Measurements from ENCODE around the gene BACH2. TPM values are rescaled to one million over a fixed set of nuclear protein-coding genes. Genes with fewer than 3 reads are reported as not detected.
"Not testable (repeated sequence)": the region's sequence is repeated elsewhere in the genome, so short reads cannot be mapped to it uniquely, and the experiment has no call there.

BACH2 gene
- polyA plus RNA-seq (ENCODE audit: low read depth in 6 of 6) = 100 to 1,000 TPM in 1 of 6 donors, 10 to 100 TPM in 5; 31.0 to 130 (median 78.4) TPM

- Mint-ChIP-seq H3K4me1 (peaks cover 33 to 66% (median 57%) of the 10 kb centered on the region in 3 donors), H3K27me3 (no peaks in the 10 kb centered on the region), H3K27ac (peak within 1 kb of the TSS; percentile 97 to 99 (median 98)), H3K9me3 (no peaks in the 10 kb centered on the region), H3K36me3 (peaks cover 8 to 24% of the 10 kb centered on the region in 2 donors), H3K4me3 (peak within 1 kb of the TSS; percentile 89 to 99 (median 96))
- ATAC-seq (ENCODE audit: low read depth in 2 of 2) (peak; percentile 68 to 71), DNase-seq (peak; percentile 95)
Observed at GRCh38 chr6:90296341-90297114, at the start of gene BACH2. Gene BACH2 (minus strand): TSS chr6:90296843. CDS start chr6:90008844, 287,999 bp downstream.

GRCh38 chr6:90343576-90343975, 46.9 kb upstream of the BACH2 start:
- ATAC-seq (ENCODE audit: low read depth in 2 of 2) (no peak), DNase-seq (no peak)
- Mint-ChIP-seq H3K4me3 (no peak overlapping the region), H3K36me3 (peaks cover 0 to 4% of the 10 kb centered on the region in 2 donors), H3K27ac (no peak overlapping the region), H3K9me3 (peaks cover 0 to 7% (median 0%) of the 10 kb centered on the region in 7 donors), H3K27me3 (no peaks in the 10 kb centered on the region), H3K4me1 (peaks cover 16 to 20% (median 18%) of the 10 kb centered on the region in 3 donors)

GRCh38 chr6:90338409-90338808, 41.8 kb upstream of the BACH2 start:
- peaks cover 7 to 30% (median 8%) of the 10 kb centered on the region in 3 donors for H3K4me1 Mint-ChIP-seq
- H3K36me3 Mint-ChIP-seq = peaks cover under 1 to 8% of the 10 kb centered on the region in 2 donors
- no peak overlapping the region for H3K27ac Mint-ChIP-seq
- DNase-seq (no peak), ATAC-seq (ENCODE audit: low read depth in 2 of 2) (no peak)
- H3K27me3 Mint-ChIP-seq = no peaks in the 10 kb centered on the region
- H3K4me3 Mint-ChIP-seq = no peak overlapping the region
- peaks cover 0 to 18% (median 6%) of the 10 kb centered on the region in 7 donors for H3K9me3 Mint-ChIP-seq

GRCh38 chr6:90336388-90336947, 39.8 kb upstream of the BACH2 start:
- Mint-ChIP-seq H3K27ac (peak overlapping the region in 1 of 6 donors; percentile 63), H3K4me3 (no peak overlapping the region), H3K9me3 (peaks cover 0 to 25% (median 6%) of the 10 kb centered on the region in 7 donors), H3K4me1 (peaks cover 11 to 33% (median 12%) of the 10 kb centered on the region in 3 donors), H3K36me3 (peaks cover 8 to 13% of the 10 kb centered on the region in 2 donors), H3K27me3 (no peaks in the 10 kb centered on the region)
- no peak for ATAC-seq (ENCODE audit: low read depth in 2 of 2)
- DNase-seq = no peak

- peaks cover 8 to 37% (median 20%) of the 10 kb centered on the region in 3 donors for H3K4me1 Mint-ChIP-seq
- ATAC-seq (ENCODE audit: low read depth in 2 of 2) = no peak
- peaks cover 8 to 13% of the 10 kb centered on the region in 2 donors for H3K36me3 Mint-ChIP-seq
- peaks cover 0 to 18% (median 6%) of the 10 kb centered on the region in 7 donors for H3K9me3 Mint-ChIP-seq
- H3K4me3 Mint-ChIP-seq = no peak overlapping the region
- peak overlapping the region in 2 of 6 donors; percentile 7 to 76 for H3K27ac Mint-ChIP-seq
- DNase-seq = no peak
- H3K27me3 Mint-ChIP-seq = no peaks in the 10 kb centered on the region
Observed at GRCh38 chr6:90333928-90334327, 37.3 kb upstream of the BACH2 start.

GRCh38 chr6:90332978-90333543, 36.4 kb upstream of the BACH2 start:
- peak overlapping the region in 3 of 6 donors; percentile 50 to 80 (median 71) for H3K27ac Mint-ChIP-seq
- not testable (repeated sequence) for H3K27me3 Mint-ChIP-seq; H3K4me3 Mint-ChIP-seq; ATAC-seq (ENCODE audit: low read depth in 2 of 2); DNase-seq
- H3K9me3 Mint-ChIP-seq = peaks cover 0 to 18% (median 6%) of the 10 kb centered on the region in 7 donors
- H3K36me3 Mint-ChIP-seq = peaks cover 8 to 13% of the 10 kb centered on the region in 2 donors
- H3K4me1 Mint-ChIP-seq = peaks cover 8 to 37% (median 21%) of the 10 kb centered on the region in 3 donors

GRCh38 chr6:90329386-90330077, 32.9 kb upstream of the BACH2 start:
- peaks cover 6 to 13% of the 10 kb centered on the region in 2 donors for H3K36me3 Mint-ChIP-seq
- peaks cover 0 to 12% (median 5%) of the 10 kb centered on the region in 7 donors for H3K9me3 Mint-ChIP-seq
- H3K4me3 Mint-ChIP-seq = no peak overlapping the region
- ATAC-seq (ENCODE audit: low read depth in 2 of 2) (no peak), DNase-seq (no peak)
- H3K27me3 Mint-ChIP-seq = no peaks in the 10 kb centered on the region
- H3K27ac Mint-ChIP-seq = peak overlapping the region in 1 of 6 donors; percentile 1
- H3K4me1 Mint-ChIP-seq = peaks cover 11 to 36% (median 32%) of the 10 kb centered on the region in 3 donors

- Mint-ChIP-seq H3K4me1 (peaks cover 15 to 37% (median 24%) of the 10 kb centered on the region in 3 donors), H3K9me3 (peaks cover 0 to 5% (median 0%) of the 10 kb centered on the region in 7 donors), H3K27ac (no peak overlapping the region), H3K4me3 (no peak overlapping the region), H3K36me3 (peaks cover 5 to 8% of the 10 kb centered on the region in 2 donors), H3K27me3 (no peaks in the 10 kb centered on the region)
- ATAC-seq (ENCODE audit: low read depth in 2 of 2) = no peak
- no peak for DNase-seq
Observed at GRCh38 chr6:90328004-90328403, 31.4 kb upstream of the BACH2 start.

GRCh38 chr6:90326404-90327057, 29.9 kb upstream of the BACH2 start:
- Mint-ChIP-seq H3K27me3 (no peaks in the 10 kb centered on the region), H3K9me3 (peaks cover 0 to 2% (median 0%) of the 10 kb centered on the region in 7 donors), H3K27ac (peak overlapping the region in 1 of 6 donors; percentile 28), H3K36me3 (peaks cover 0 to 5% of the 10 kb centered on the region in 2 donors), H3K4me3 (no peak overlapping the region), H3K4me1 (peaks cover 14 to 37% (median 23%) of the 10 kb centered on the region in 3 donors)
- DNase-seq (no peak), ATAC-seq (ENCODE audit: low read depth in 2 of 2) (peak; percentile 49 to 56)

- no peak for ATAC-seq (ENCODE audit: low read depth in 2 of 2)
- DNase-seq = no peak
- Mint-ChIP-seq H3K4me3 (no peak overlapping the region), H3K4me1 (peaks cover 31 to 55% (median 36%) of the 10 kb centered on the region in 3 donors), H3K9me3 (peaks cover 0 to 5% (median 0%) of the 10 kb centered on the region in 7 donors), H3K36me3 (peaks cover 0 to 5% of the 10 kb centered on the region in 2 donors), H3K27ac (no peak overlapping the region), H3K27me3 (no peaks in the 10 kb centered on the region)
Observed at GRCh38 chr6:90323706-90324105, 27.1 kb upstream of the BACH2 start.

- Mint-ChIP-seq H3K9me3 (peaks cover 0 to 5% (median 0%) of the 10 kb centered on the region in 7 donors), H3K36me3 (peaks cover 0 to 5% of the 10 kb centered on the region in 2 donors), H3K4me1 (peaks cover 32 to 60% (median 39%) of the 10 kb centered on the region in 3 donors), H3K27ac (no peak overlapping the region), H3K4me3 (peak overlapping the region in 1 of 8 donors; percentile 22), H3K27me3 (no peaks in the 10 kb centered on the region)
- DNase-seq (no peak), ATAC-seq (ENCODE audit: low read depth in 2 of 2) (no peak)
Observed at GRCh38 chr6:90322976-90323474, 26.4 kb upstream of the BACH2 start.

GRCh38 chr6:90319979-90320685, 23.5 kb upstream of the BACH2 start:
- ATAC-seq (ENCODE audit: low read depth in 2 of 2) (no peak), DNase-seq (no peak)
- peaks cover 0 to 5% of the 10 kb centered on the region in 2 donors for H3K36me3 Mint-ChIP-seq
- no peaks in the 10 kb centered on the region for H3K27me3 Mint-ChIP-seq
- H3K4me3 Mint-ChIP-seq = peak overlapping the region in 2 of 8 donors; percentile 0 to 18
- peak overlapping the region in 5 of 6 donors; percentile 30 to 88 (median 74) for H3K27ac Mint-ChIP-seq
- peaks cover 41 to 68% (median 50%) of the 10 kb centered on the region in 3 donors for H3K4me1 Mint-ChIP-seq
- peaks cover 0 to 5% (median 0%) of the 10 kb centered on the region in 7 donors for H3K9me3 Mint-ChIP-seq
